Measurements from ENCODE around the gene CYP2D6.

Gene CYP2D6

DNA sequence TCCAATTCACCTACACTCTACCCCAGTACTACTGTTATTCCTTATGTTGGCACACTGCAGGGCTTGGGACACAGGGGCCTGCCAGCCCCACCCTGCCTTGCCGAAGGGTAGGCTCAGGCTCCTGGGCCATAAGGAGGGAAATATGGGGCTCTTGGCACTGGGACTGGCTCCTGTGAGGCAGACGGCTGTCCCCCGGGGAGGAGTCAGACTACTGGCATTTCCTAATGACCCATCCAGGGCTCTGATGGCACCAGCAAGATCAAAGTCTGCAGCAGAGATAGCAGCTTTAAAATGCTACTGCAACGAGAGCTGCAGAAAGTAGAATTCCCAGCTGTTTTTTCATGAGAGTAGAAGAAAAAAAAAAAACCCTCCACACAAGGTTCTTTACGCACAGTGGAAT is 42.2 kb upstream of the CYP2D6 start:
- H3K4me3 ChIP-seq (ENCODE audit: low read depth, low read length) = no peak overlapping the region
- DNase-seq (ENCODE audit: low read depth) = no peak
- TF ChIP-seq, protein P1, sequence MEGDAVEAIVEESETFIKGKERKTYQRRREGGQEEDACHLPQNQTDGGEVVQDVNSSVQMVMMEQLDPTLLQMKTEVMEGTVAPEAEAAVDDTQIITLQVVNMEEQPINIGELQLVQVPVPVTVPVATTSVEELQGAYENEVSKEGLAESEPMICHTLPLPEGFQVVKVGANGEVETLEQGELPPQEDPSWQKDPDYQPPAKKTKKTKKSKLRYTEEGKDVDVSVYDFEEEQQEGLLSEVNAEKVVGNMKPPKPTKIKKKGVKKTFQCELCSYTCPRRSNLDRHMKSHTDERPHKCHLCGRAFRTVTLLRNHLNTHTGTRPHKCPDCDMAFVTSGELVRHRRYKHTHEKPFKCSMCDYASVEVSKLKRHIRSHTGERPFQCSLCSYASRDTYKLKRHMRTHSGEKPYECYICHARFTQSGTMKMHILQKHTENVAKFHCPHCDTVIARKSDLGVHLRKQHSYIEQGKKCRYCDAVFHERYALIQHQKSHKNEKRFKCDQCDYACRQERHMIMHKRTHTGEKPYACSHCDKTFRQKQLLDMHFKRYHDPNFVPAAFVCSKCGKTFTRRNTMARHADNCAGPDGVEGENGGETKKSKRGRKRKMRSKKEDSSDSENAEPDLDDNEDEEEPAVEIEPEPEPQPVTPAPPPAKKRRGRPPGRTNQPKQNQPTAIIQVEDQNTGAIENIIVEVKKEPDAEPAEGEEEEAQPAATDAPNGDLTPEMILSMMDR (IDR thresholded peaks at IDR 0.05; ENCODE audit: low read depth, low read length, missing control alignments) = no peak

DNA sequence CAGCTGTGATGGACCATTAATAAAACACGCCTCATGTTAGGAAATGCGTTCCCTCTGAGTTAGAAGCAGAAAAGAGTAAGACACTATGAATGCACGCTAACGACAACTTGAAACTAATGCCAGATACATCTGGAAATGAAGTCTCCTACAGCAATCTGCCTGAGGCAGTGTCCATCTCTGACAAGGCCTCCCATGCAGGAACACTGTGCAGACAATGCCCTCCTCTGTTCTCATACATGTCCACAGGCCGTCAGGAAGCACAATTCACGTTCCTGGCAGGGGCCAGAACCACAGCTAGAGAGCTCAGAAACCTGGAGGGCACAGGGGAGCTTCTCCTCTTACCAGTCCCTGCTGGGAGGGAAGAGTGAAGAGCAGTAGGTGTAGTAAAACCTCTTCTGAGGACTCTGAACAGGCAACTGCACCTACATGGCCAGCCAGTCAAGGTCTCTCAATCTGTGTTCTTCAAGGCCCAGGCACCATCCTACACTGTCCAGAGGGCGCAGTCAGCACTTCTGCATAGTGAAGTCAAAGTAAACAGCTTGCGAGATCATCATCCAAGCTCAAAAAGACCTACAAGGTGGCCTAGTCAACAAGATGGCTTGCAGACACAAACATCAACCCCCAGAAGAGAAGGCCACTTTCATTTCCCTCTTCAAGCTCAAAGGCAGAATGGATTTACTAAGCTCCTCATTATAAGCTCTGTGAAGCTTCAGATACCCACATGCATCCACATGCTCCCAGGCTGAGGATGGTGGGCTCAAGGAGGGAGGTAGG is 41.5 kb upstream of the CYP2D6 start:
- DNase-seq (ENCODE audit: low read depth) = no peak
- TF ChIP-seq, protein P1 (IDR thresholded peaks at IDR 0.05; ENCODE audit: low read depth, low read length, missing control alignments) = no peak
- no peak overlapping the region for H3K4me3 ChIP-seq (ENCODE audit: low read depth, low read length)

DNA sequence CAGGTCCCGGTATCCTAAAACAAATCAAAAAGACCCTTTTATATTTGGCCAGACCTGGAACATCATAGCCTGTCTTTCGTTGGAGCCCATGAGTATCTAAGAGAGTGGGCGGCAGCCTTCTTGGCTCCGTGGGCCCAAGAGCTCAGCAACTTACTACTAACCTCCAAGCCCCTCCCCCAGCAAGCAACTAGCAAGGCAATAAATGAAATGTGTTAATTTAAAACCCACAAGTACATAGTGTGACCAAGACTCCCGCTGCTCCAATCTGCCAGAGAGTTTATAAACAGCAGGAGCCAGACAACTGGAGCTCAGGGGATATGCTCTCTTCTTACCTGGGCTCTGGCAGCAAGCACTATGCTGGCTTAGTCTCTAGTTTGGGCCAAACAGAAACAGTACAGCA is 40.8 kb upstream of the CYP2D6 start:
- no peak for DNase-seq (ENCODE audit: low read depth)

DNA sequence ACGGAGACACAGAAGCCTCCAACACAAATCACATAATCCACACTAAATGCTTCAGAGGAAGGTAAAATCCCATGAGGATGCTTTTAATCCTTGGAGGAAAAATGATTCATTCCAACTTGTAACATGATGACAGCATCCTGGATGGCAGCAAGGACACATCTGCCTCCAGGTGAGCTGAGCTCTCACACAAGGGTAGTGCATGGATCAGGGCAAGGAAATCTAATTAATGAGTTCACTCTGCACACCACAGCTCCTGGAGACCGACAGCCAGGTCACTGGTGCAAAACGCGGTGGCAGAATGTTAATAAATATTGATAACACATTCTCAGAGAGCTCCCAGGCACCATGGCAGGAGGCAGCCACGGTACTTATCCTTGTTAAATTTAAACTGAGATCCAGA is 40.3 kb upstream of the CYP2D6 start:
- DNase-seq (ENCODE audit: low read depth) = no peak
- H3K4me3 ChIP-seq (ENCODE audit: low read depth, low read length) = no peak overlapping the region
- TF ChIP-seq, protein P1 (IDR thresholded peaks at IDR 0.05; ENCODE audit: low read depth, low read length, missing control alignments) = no peak

More for the DNA sequence above, 40.8 kb upstream of the CYP2D6 start:
- TF ChIP-seq, protein P1 (IDR thresholded peaks at IDR 0.05; ENCODE audit: low read depth, low read length, missing control alignments) = no peak
- no peak overlapping the region for H3K4me3 ChIP-seq (ENCODE audit: low read depth, low read length)

DNA sequence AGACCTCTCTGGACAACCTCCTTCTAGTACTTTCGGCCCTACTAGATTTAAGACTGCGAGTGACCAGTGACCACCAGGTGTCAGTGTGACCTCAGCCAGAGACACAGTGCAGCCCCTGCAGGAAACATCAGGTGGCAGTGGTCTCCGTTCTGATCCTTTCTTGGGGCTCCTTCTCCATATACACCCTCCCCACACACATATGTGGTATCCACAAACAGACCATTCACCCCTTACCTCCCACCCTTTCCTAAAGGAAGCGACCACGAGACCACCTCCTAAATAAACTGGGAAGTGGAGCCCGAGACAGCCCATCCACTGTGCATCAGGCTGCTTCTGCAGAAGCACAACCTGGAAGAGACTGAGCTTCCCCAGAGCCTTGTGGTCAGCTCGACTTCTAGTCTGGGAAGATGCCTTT is 38.5 kb upstream of the CYP2D6 start:
- H3K4me3 ChIP-seq (ENCODE audit: low read depth, low read length) = no peak overlapping the region
- DNase-seq (ENCODE audit: low read depth) = peak; percentile 48
- TF ChIP-seq, protein P1 (IDR thresholded peaks at IDR 0.05; ENCODE audit: low read depth, low read length, missing control alignments) = peak; percentile 95

DNA sequence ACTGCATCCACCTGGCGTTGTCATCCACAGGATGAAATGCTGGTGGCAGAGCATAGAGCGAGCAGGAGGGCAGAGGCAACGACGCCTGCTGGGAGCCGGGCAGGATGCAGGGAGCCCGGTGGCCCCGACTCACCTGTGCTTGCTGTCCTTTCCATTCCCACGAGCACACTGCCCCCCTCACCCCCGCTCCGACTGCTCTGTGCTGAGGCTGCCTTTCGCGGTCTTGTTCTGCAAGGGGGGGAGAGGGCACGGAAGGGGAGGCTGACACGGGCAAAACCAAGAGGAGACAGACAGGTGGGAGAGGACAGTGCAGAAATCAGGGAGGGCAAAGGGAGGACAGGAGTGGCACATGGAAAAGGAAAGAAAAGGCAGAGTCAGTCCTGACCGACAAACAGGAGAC is 37.9 kb upstream of the CYP2D6 start:
- TF ChIP-seq, protein P1 (IDR thresholded peaks at IDR 0.05; ENCODE audit: low read depth, low read length, missing control alignments) = no peak
- no peak for DNase-seq (ENCODE audit: low read depth)
- no peak overlapping the region for H3K4me3 ChIP-seq (ENCODE audit: low read depth, low read length)

DNA sequence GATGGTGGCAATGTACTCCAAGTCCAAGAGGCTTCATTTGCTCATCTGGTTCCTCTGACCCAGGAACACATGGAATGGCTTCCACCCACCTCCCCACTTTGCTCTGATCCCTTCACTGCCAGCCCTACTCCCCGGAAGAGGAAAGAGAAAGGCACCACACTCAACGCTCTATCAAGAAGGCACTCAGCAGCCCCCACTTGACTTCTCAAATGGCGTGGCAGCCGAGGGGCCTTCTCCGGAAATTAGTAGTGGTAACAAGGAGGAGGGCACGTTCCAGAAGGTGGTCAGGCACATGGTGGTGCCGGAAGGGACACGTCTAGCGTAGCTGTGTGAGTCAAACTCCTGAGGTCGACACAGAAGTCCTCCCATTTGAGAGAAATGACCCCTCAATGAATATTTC is 36.5 kb upstream of the CYP2D6 start:
- DNase-seq (ENCODE audit: low read depth) = no peak
- TF ChIP-seq, protein P1 (IDR thresholded peaks at IDR 0.05; ENCODE audit: low read depth, low read length, missing control alignments) = no peak
- no peak overlapping the region for H3K4me3 ChIP-seq (ENCODE audit: low read depth, low read length)
